ENCODE measurements around the gene GPT2.

The GPT2 gene

GRCh38 chr16:46914556-46915201 lies 30.5 kb downstream of the GPT2 start:
- Histone ChIP-seq H3K27ac (ENCODE audit: low read depth, low read length) (peak overlapping the region; percentile 94), H3K9me3 (ENCODE audit: control insufficient read depth, insufficient read depth, low read length) (no peaks in the 10 kb centered on the region), H4K20me1 (ENCODE audit: control insufficient read depth, insufficient read depth, low read depth, low read length) (no peaks in the 10 kb centered on the region), H3K36me3 (ENCODE audit: control insufficient read depth, low read length) (peaks cover 19% of the 10 kb centered on the region), H3K4me2 (ENCODE audit: low read length) (peak overlapping the region; percentile 89), H3K27me3 (ENCODE audit: control insufficient read depth, low read length) (no peaks in the 10 kb centered on the region), H3K4me1 (ENCODE audit: control insufficient read depth, low read length) (peaks cover 100% of the 10 kb centered on the region), H3K79me2 (ENCODE audit: control insufficient read depth, low read length) (peaks cover 8% of the 10 kb centered on the region; the same call in 1 of the 2 replicates), H3K4me3 (ENCODE audit: low read length) (peak overlapping the region; percentile 6; the same call in 1 of the 2 replicates), H3K9me2 (replicated peaks; ENCODE audit: control insufficient read depth, low read length) (no peaks in the 10 kb centered on the region), H3F3A (ENCODE audit: control insufficient read depth, insufficient read depth) (peaks cover 28% of the 10 kb centered on the region)
- no peak for TF ChIP-seq CTCF (IDR thresholded peaks at IDR 0.05; ENCODE audit: low read depth, low read length, poor library complexity, severe bottlenecking)
- TF ChIP-seq EZH2phosphoT487 (IDR thresholded peaks at IDR 0.05; ENCODE audit: borderline replicate concordance, low read length): no peak

- H3K79me2 ChIP-seq (ENCODE audit: control insufficient read depth, low read length): peaks cover 16% of the 10 kb centered on the region; the same call in 1 of the 2 replicates
- H3K4me3 ChIP-seq (ENCODE audit: low read length): peak overlapping the region; percentile 41
- H3K4me1 ChIP-seq (ENCODE audit: control insufficient read depth, low read length): peaks cover 100% of the 10 kb centered on the region
- H3K36me3 ChIP-seq (ENCODE audit: control insufficient read depth, low read length): peaks cover 21% of the 10 kb centered on the region
- H3K27me3 ChIP-seq (ENCODE audit: control insufficient read depth, low read length): no peaks in the 10 kb centered on the region
- no peaks in the 10 kb centered on the region for H3K9me3 ChIP-seq (ENCODE audit: control insufficient read depth, insufficient read depth, low read length)
- no peaks in the 10 kb centered on the region for H4K20me1 ChIP-seq (ENCODE audit: control insufficient read depth, insufficient read depth, low read depth, low read length)
- peak overlapping the region; percentile 94 for H3K27ac ChIP-seq (ENCODE audit: low read depth, low read length)
- no peaks in the 10 kb centered on the region for H3K9me2 ChIP-seq (replicated peaks; ENCODE audit: control insufficient read depth, low read length)
- H3F3A ChIP-seq (ENCODE audit: control insufficient read depth, insufficient read depth): peaks cover 23% of the 10 kb centered on the region
- no peak for TF ChIP-seq CTCF (IDR thresholded peaks at IDR 0.05; ENCODE audit: low read depth, low read length, poor library complexity, severe bottlenecking)
- peak overlapping the region; percentile 89 for H3K4me2 ChIP-seq (ENCODE audit: low read length)
Observed at GRCh38 chr16:46915483-46916025, 31.4 kb downstream of the GPT2 start.

- TF ChIP-seq CTCF (IDR thresholded peaks at IDR 0.05; ENCODE audit: low read depth, low read length, poor library complexity, severe bottlenecking) (no peak), EZH2phosphoT487 (IDR thresholded peaks at IDR 0.05; ENCODE audit: borderline replicate concordance, low read length) (no peak)
- H3K4me1 ChIP-seq (ENCODE audit: control insufficient read depth, low read length): peaks cover 90% of the 10 kb centered on the region
- peak overlapping the region; percentile 71 for H3K4me3 ChIP-seq (ENCODE audit: low read length)
- peaks cover 16% of the 10 kb centered on the region; the same call in 1 of the 2 replicates for H3K79me2 ChIP-seq (ENCODE audit: control insufficient read depth, low read length)
- no peaks in the 10 kb centered on the region for H4K20me1 ChIP-seq (ENCODE audit: control insufficient read depth, insufficient read depth, low read depth, low read length)
- peak overlapping the region; percentile 94 for H3K27ac ChIP-seq (ENCODE audit: low read depth, low read length)
- peak overlapping the region; percentile 89 for H3K4me2 ChIP-seq (ENCODE audit: low read length)
- H3K9me3 ChIP-seq (ENCODE audit: control insufficient read depth, insufficient read depth, low read length): no peaks in the 10 kb centered on the region
- peaks cover 23% of the 10 kb centered on the region for H3K36me3 ChIP-seq (ENCODE audit: control insufficient read depth, low read length)
- no peaks in the 10 kb centered on the region for H3K27me3 ChIP-seq (ENCODE audit: control insufficient read depth, low read length)
- H3K9me2 ChIP-seq (replicated peaks; ENCODE audit: control insufficient read depth, low read length): no peaks in the 10 kb centered on the region
- H3F3A ChIP-seq (ENCODE audit: control insufficient read depth, insufficient read depth): peaks cover 16% of the 10 kb centered on the region
Observed at GRCh38 chr16:46916980-46917379, 32.8 kb downstream of the GPT2 start.

Measured in DOHH2 (cell line).